K562 (cell line): ENCODE results near the gene IL4I1. TPM values are rescaled to one million over a fixed set of nuclear protein-coding genes. Genes with fewer than 3 reads are reported as not detected.
A peak's percentile ranks its signal among the peaks of the same experiment; 100 is the strongest.

Experiments
- ARHGAP35 ChIP-seq: fragments of 450-650 bp; IDR thresholded peaks from 2 replicates; pipeline ENCODE4 v1.6.1; 2018; ENCODE audit not compliant: partially characterized antibody
- BRCA1 ChIP-seq, 2 experiments: fragments of 450-650 bp in 1 of 2; sonication (generic) in 1 of 2; formaldehyde crosslinking in 1 of 2; IDR thresholded peaks; 2 replicates each; pipeline versions ENCODE4 v1.5.0 to v1.6.1; 2017 to 2020; ENCODE audit warnings: mild to moderate bottlenecking in 1 of 2, missing genetic modification reagents in 1 of 2
- CBFA2T3 ChIP-seq: fragments of 450-650 bp; IDR thresholded peaks from 2 replicates; pipeline ENCODE4 v1.6.1; 2017
- CEBPB ChIP-seq: fragments of 450-650 bp; IDR thresholded peaks from 2 replicates; pipeline ENCODE4 v1.6.1; 2016; ENCODE audit warnings: missing genetic modification characterization, missing compliant biosample characterization
- DPF2 ChIP-seq: fragments of 450-650 bp; IDR thresholded peaks from 2 replicates; pipeline ENCODE4 v1.6.1; 2016
- ELF1 ChIP-seq: fragments of 200-800 bp; sonication (Bioruptor generic); IDR thresholded peaks from 2 replicates; pipeline ENCODE4 v1.6.1; 2016; ENCODE audit warnings: missing genetic modification characterization, missing compliant biosample characterization
- FOS ChIP-seq: IDR thresholded peaks from 3 replicates; pipeline ENCODE4 v1.6.1; 2011; ENCODE audit not compliant: insufficient read length; ENCODE audit errors: extremely low read depth
- FOXP1 ChIP-seq: sonication (generic); formaldehyde crosslinking; IDR thresholded peaks from 2 replicates; pipeline ENCODE4 v1.8.0; 2022; ENCODE audit warnings: mild to moderate bottlenecking, missing genetic modification reagents
- KLF6 ChIP-seq: fragments of 250-450 bp; sonication (Bioruptor Pico); IDR thresholded peaks from 2 replicates; pipeline ENCODE4 v1.4.0; 2020; ENCODE audit warnings: mild to moderate bottlenecking, moderate library complexity, borderline replicate concordance
- NCOA6 ChIP-seq: fragments of 450-650 bp; IDR thresholded peaks from 2 replicates; pipeline ENCODE4 v1.6.1; 2017; ENCODE audit warnings: mild to moderate bottlenecking
- NFIC ChIP-seq: fragments of 450-650 bp; IDR thresholded peaks from 2 replicates; pipeline ENCODE4 v1.6.1; 2017; ENCODE audit warnings: mild to moderate bottlenecking, inconsistent platforms
- NONO ChIP-seq, 2 experiments: fragments of 200-400 bp in 1 of 2; fragments of 450-650 bp in 1 of 2; formaldehyde crosslinking in 1 of 2; IDR thresholded peaks; 2 replicates each; pipeline ENCODE4 v1.6.1; 2017; ENCODE audit warnings: low read depth in 2 of 2, mild to moderate bottlenecking in 2 of 2, moderate library complexity in 2 of 2, low read length in 1 of 2
- NR0B1 ChIP-seq: fragments of 450-650 bp; IDR thresholded peaks from one replicate; pipeline ENCODE4 v1.6.1; 2018; ENCODE audit warnings: mild to moderate bottlenecking, moderate library complexity; ENCODE audit not compliant: partially characterized antibody
- PHB ChIP-seq: fragments of 250-450 bp; sonication (Bioruptor Pico); IDR thresholded peaks from 2 replicates; pipeline ENCODE4 v1.5.0; 2021
- PPARD ChIP-seq: fragments of 250-450 bp; sonication (Bioruptor Pico); IDR thresholded peaks from 2 replicates; pipeline ENCODE4 v1.8.0; 2022; ENCODE audit warnings: inconsistent platforms, mild to moderate bottlenecking, moderate library complexity
- RBM14 ChIP-seq: fragments of 200-400 bp; formaldehyde crosslinking; IDR thresholded peaks from 2 replicates; pipeline ENCODE4 v1.6.1; 2018; ENCODE audit warnings: low read depth, mild to moderate bottlenecking, low read length, moderate library complexity, borderline replicate concordance; ENCODE audit not compliant: insufficient read depth
- RFX7 ChIP-seq: fragments of 250-450 bp; sonication (Bioruptor Pico); IDR thresholded peaks from 2 replicates; pipeline ENCODE4 v1.5.1; 2021; ENCODE audit warnings: mild to moderate bottlenecking
- SAP30 ChIP-seq: fragments of 200-600 bp; sonication (generic); IDR thresholded peaks from 2 replicates; pipeline ENCODE4 v1.6.1; 2012; ENCODE audit warnings: borderline replicate concordance, low read depth, mild to moderate bottlenecking, moderate library complexity, low read length, control low read depth, inconsistent platforms; ENCODE audit not compliant: insufficient read depth, poor library complexity, severe bottlenecking
- STAT5B ChIP-seq: fragments of 250-450 bp; sonication (Bioruptor Pico); IDR thresholded peaks from 2 replicates; pipeline ENCODE4 v1.8.0; 2021; ENCODE audit warnings: mild to moderate bottlenecking, inconsistent platforms
- TEAD2 ChIP-seq: fragments of 450-650 bp; IDR thresholded peaks from 2 replicates; pipeline ENCODE4 v1.6.1; 2016; ENCODE audit warnings: missing genetic modification characterization, control low read depth, missing compliant biosample characterization
- THRAP3 ChIP-seq: fragments of 450-650 bp; IDR thresholded peaks from 2 replicates; pipeline ENCODE4 v1.6.1; 2016; ENCODE audit warnings: mild to moderate bottlenecking, inconsistent platforms, borderline replicate concordance
- YBX1 ChIP-seq: fragments of 450-650 bp; IDR thresholded peaks from 2 replicates; pipeline ENCODE4 v1.7.1; 2016; ENCODE audit warnings: mild to moderate bottlenecking
- ZNF121 ChIP-seq: sonication (generic); formaldehyde crosslinking; conservative IDR thresholded peaks from 2 replicates; pipeline ENCODE4 v1.8.0; 2022; ENCODE audit warnings: missing genetic modification reagents
- ZNF184 ChIP-seq: sonication (generic); formaldehyde crosslinking; IDR thresholded peaks from 2 replicates; pipeline ENCODE4 v1.5.0; 2020; ENCODE audit warnings: missing genetic modification reagents
- ZNF282 ChIP-seq: sonication (generic); formaldehyde crosslinking; IDR thresholded peaks from 2 replicates; pipeline ENCODE4 v1.8.1; 2023; ENCODE audit warnings: missing genetic modification reagents
- ZNF780A ChIP-seq: fragments of 250-450 bp; sonication (Bioruptor Pico); IDR thresholded peaks from 2 replicates; pipeline ENCODE4 v1.5.0; 2021; ENCODE audit warnings: mild to moderate bottlenecking
- polyA plus RNA-seq, 8 experiments: library from polyadenylated mRNA; depleted of rRNA in 4 of 8; stranded (reverse) in 5 of 8; unstranded in 3 of 8; fragments of >200 nt; fragmentation: Nextera tagmentation in 2 of 8; fragmentation: Illumina TruSeq in 1 of 8; extraction: Ambion mirVana in 2 of 8; extraction: Trizol in 1 of 8; gene quantifications; 2 replicates each; pipeline versions ENCODE4 v1.2.1 to v1.2.3, GENCODE V29; 2011 to 2014; ENCODE audit warnings: inconsistent platforms in 1 of 8, missing spikeins in 1 of 8
- total RNA-seq, 7 experiments: library from RNA; depleted of rRNA in 6 of 7; stranded (reverse); fragments of >200 nt in 6 of 7; fragmentation: Illumina TruSeq in 2 of 7; extraction: Trizol in 2 of 7; gene quantifications; 2 replicates each; pipeline versions ENCODE4 v1.2.1 to v1.2.3, GENCODE V29; 2011 to 2021; ENCODE audit warnings: low replicate concordance in 1 of 7
- TF ChIP-seq, protein P1 (sequence below): fragments of 250-450 bp; sonication (Bioruptor Pico); IDR thresholded peaks from 2 replicates; pipeline ENCODE4 v1.4.0; 2020; ENCODE audit warnings: mild to moderate bottlenecking, moderate library complexity

Gene IL4I1
- total and polyA plus RNA-seq, 9 of the 15 experiments (the other 6 are each of a cell fraction or from before 2014, with no cell fraction given), result 0.06 to 0.95 (median 0.43) TPM; not detected in 2

- TF ChIP-seq THRAP3 (no peak), ZNF282 (CRISPR knock-in tag) (no peak), PPARD (CRISPR knock-in tag) (no peak), FOXP1 (no peak), KLF6 (CRISPR knock-in tag) (no peak), NONO (IDR thresholded peaks at IDR 0.05; ENCODE audit: low read depth in 2 of 2, low read length in 1 of 2) (no peak), ZNF780A (CRISPR knock-in tag) (no peak), YBX1 (no peak), CBFA2T3 (no peak), ELF1 (no peak), NFIC (0 out of 2 replicates have a peak, but pooled peaks have one; percentile 15), NR0B1 (no peak), BRCA1 (IDR thresholded peaks at IDR 0.05) (no peak), BRCA1 (CRISPR knock-in tag; IDR thresholded peaks at IDR 0.05) (no peak), CEBPB (tag) (peak; percentile 82), RFX7 (no peak), DPF2 (no peak), TEAD2 (tag) (no peak), RBM14 (no peak), FOS (no peak), ZNF184 (no peak), ZNF121 (CRISPR knock-in tag) (no peak), SAP30 (no peak), NCOA6 (no peak), PHB (0 out of 2 replicates have a peak, but pooled peaks have one; percentile 33), STAT5B (CRISPR knock-in tag) (no peak), ARHGAP35 (no peak)
- TF ChIP-seq, protein P1, sequence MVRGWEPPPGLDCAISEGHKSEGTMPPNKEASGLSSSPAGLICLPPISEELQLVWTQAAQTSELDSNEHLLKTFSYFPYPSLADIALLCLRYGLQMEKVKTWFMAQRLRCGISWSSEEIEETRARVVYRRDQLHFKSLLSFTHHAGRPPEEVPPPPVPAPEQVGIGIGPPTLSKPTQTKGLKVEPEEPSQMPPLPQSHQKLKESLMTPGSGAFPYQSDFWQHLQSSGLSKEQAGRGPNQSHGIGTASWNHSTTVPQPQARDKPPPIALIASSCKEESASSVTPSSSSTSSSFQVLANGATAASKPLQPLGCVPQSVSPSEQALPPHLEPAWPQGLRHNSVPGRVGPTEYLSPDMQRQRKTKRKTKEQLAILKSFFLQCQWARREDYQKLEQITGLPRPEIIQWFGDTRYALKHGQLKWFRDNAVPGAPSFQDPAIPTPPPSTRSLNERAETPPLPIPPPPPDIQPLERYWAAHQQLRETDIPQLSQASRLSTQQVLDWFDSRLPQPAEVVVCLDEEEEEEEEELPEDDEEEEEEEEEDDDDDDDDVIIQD, result no peak
Measured at GRCh38 chr19:49937750-49938381, 41.2 kb upstream of the IL4I1 start (continued).
